SH-SY5Y (cell line): Measurements from ENCODE around the gene PAQR9.

Experiments used
- GATA2 ChIP-seq: IDR thresholded peaks from 2 replicates; pipeline ENCODE4 v1.6.1; 2011; ENCODE audit warnings: mild to moderate bottlenecking, low read depth, low read length
- GATA3 ChIP-seq: IDR thresholded peaks from 2 replicates; pipeline ENCODE4 v1.6.1; 2011; ENCODE audit warnings: low read depth, mild to moderate bottlenecking, low read length, moderate library complexity

- TF ChIP-seq GATA2 (no peak), GATA3 (no peak)
Measured at GRCh38 chr3:142999881-143000280, 36.4 kb upstream of the PAQR9 start.
